ENCODE measurements around the gene TSKS.
"Not testable (repeated sequence)": the region's sequence is repeated elsewhere in the genome, so short reads cannot be mapped to it uniquely, and the experiment has no call there.

The TSKS gene

GRCh38 chr19:49766007-49766929, 3.2 kb upstream of the TSKS start:
- DNase-seq: peak; percentile 100

- DNase-seq: no peak
These were observed 1.2 kb upstream of the TSKS start for GRCh38 chr19:49764341-49764740.

- peak; percentile 27 for DNase-seq
These were observed 1.3 kb downstream of the TSKS start for GRCh38 chr19:49761625-49762311.

- DNase-seq: no peak
These were observed 1.9 kb downstream of the TSKS start for GRCh38 chr19:49761249-49761624.

GRCh38 chr19:49758292-49758691, 4.8 kb downstream of the TSKS start:
- no peak for DNase-seq

GRCh38 chr19:49755956-49756355, 7.2 kb downstream of the TSKS start:
- no peak for DNase-seq

- DNase-seq: no peak
These were observed 10.4 kb downstream of the TSKS start for GRCh38 chr19:49752701-49753100.

GRCh38 chr19:49749771-49750170, 13.3 kb downstream of the TSKS start:
- DNase-seq: no peak

GRCh38 chr19:49749055-49749716, 13.9 kb downstream of the TSKS start:
- no peak for DNase-seq

- DNase-seq: peak; percentile 61
These were observed 16.7 kb downstream of the TSKS start for GRCh38 chr19:49746206-49746958.

- no peak for DNase-seq
These were observed 18.1 kb downstream of the TSKS start for GRCh38 chr19:49744946-49745381.

- no peak for DNase-seq
These were observed 21.8 kb downstream of the TSKS start for GRCh38 chr19:49741210-49741844.

- DNase-seq: no peak
These were observed 23.2 kb downstream of the TSKS start for GRCh38 chr19:49739933-49740332.

GRCh38 chr19:49739098-49739497, 24.0 kb downstream of the TSKS start:
- no peak for DNase-seq

GRCh38 chr19:49738268-49738667, 24.8 kb downstream of the TSKS start:
- no peak for DNase-seq

GRCh38 chr19:49730166-49730565, 32.9 kb downstream of the TSKS start:
- no peak for DNase-seq

GRCh38 chr19:49727217-49728030, 35.7 kb downstream of the TSKS start:
- no peak for DNase-seq

- DNase-seq: not testable (repeated sequence)
These were observed 43.7 kb downstream of the TSKS start for GRCh38 chr19:49719420-49719819.

GRCh38 chr19:49718991-49719390, 44.1 kb downstream of the TSKS start:
- no peak for DNase-seq

GRCh38 chr19:49718511-49718910, 44.6 kb downstream of the TSKS start:
- DNase-seq: no peak

- DNase-seq: no peak
These were observed 47.0 kb downstream of the TSKS start for GRCh38 chr19:49716154-49716553.
